Medulla oblongata (tissue), 1 donor: ENCODE measurements around the gene ST8SIA5.

Source experiments
- DNase-seq: peaks from one replicate; pipeline ENCODE4 v3.0.0-alpha.2; 2015; ENCODE audit errors: extremely low spot score

The ST8SIA5 gene

DNA sequence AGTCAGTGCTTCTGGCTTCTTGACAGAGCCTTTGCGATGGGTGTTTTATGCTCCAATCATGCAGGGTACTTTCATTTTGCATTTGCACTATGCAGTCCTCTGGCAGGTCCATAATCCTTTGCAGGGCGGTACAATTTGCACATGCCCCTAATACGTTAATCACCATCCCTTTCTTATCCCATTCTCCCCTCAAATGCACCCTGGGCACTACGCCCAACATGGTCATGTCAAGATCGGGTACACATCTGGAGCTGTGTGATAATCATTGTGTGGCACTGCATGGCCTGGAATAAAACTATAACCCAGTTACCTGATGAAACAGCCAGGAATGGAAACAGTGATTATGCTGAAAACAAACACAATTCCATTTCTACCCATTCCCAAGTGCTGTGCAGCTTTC is 127.5 kb downstream of the ST8SIA5 start:
- DNase-seq, result no peak

DNA sequence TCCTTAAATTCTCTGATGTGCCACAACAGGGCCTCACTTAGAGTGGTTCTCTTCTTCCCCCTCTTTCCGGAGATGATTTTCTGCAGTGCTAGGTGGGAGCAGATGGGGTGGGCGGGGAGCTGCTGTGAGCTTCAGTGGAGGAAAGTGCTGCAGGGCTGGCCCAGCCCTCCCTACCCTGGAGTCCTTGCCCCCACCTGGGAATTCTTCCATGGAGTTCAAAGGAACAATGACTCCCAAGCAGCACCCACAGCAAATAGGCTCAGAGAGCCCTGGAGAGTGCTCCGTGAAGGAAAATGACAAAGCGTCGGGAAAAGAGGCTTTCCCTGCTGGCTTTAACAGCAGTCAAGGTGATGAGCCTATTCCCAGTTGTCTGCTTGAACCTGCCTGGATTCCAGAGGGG is 128.6 kb downstream of the ST8SIA5 start:
- DNase-seq, result no peak

DNA sequence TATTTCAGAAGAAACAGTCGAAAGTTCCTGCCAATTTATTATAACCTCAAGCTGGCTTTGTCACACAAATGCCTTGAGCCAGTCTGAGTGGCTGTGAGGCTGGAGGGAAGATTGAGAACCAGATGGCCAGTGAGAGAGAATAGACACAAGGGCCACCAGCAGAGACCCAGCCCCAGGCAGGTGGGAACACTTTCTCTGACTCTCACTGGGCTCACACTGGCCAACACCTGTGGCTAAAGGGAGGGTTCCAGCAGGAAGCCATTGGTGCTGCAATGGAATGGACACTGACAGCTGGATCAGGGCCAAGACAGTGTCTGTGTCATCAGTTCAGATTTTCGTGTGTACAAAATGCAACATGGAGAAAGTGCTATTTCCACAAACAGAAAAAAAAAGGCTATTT is 129.7 kb downstream of the ST8SIA5 start:
- DNase-seq, result no peak

DNA sequence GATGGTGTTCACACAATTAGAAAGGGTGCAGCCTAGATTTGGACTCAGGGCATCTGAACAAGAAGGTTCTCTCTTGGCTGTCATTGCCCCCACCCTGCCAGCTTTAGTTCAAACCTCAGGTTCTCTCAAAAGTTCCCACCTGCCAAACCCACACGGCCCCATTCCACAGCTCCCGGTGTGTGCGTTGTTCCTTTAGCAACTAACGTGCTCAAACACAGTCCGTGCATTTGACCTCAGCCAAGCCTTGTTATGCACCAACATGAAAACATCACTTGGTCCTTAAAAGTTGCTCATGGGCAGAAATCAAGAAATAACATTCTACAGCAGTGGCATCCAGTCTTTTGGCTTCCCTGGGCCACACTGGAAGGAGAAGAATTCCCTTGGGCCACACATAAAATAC is 131.8 kb downstream of the ST8SIA5 start:
- DNase-seq, result no peak

DNA sequence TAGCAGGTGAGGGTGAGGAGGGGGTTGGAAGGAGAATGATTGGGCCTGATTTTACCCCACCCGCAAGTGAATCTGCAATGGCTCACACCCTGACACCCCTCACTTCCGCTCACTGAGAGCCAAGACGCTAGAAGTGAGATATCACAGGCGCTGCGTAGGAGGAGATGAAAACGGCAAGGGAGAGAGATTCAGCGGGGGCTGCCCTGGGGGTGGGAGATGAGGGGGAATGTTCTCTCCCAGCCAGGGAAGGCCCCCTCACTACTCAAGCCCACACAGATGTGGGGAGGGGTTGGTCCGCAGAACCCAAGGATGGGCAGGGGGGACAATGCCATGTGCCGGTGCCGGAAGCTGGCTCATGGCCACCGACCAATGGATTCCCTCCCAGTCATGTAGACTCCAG is 132.7 kb downstream of the ST8SIA5 start:
- DNase-seq, result no peak

DNA sequence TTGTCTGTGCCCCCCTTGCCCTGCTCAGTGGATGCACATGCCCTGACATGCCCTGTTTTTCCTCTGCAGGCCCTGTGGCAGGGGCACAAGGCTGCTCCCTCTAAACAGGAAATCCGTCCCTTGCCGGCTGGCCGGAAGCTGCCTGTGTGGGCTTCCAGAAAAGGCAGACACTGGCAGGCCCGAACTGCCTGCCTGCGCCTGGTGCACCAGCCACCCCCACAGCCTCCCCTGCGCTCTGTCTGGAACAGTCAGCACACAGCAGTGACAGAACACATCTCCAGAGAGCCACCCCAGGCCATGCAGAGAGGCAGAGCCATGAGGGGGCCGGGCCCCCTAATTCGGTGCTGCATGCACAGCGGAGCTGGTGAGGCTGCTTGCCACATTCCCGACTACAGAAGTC is 133.3 kb downstream of the ST8SIA5 start:
- no peak for DNase-seq

DNA sequence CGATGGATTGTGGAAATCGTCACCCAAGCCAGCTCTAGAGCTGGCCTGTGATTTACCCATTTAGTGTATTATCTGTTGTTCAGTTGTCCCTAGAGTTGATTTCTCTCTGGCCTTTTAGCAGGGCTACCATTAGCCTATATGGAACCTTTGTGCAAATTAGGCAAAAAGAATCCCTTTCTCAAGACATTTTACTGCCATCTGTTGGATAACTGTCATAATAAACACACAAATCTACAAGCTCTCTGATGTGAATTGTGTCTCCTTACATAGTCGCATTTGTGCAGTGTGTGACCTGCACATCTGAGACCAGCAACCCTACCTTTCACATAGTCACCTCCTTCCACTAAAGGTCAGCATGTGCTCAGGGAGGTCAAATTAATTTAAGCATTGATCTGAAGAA is 133.9 kb downstream of the ST8SIA5 start:
- DNase-seq, result peak; percentile 25

DNA sequence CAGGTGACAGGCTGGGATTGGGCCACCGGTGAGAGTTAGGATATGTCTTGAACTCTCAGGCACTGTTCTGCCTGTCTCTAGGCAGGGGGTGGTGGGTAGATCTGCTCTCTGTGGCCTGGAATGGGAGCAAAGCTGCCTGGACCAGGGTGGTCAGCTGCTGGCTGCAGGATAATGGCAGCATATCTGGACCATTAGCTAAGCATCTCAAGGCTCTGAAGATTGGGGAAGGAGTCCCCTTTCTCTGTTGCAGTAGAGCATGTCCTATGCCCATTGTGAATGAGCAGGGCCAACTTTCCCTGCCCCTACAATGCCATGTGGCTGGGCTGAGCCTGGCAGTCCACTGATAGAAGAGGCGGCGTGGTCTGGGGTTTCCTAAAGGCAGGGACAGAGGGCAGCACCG is 134.4 kb downstream of the ST8SIA5 start:
- no peak for DNase-seq

DNA sequence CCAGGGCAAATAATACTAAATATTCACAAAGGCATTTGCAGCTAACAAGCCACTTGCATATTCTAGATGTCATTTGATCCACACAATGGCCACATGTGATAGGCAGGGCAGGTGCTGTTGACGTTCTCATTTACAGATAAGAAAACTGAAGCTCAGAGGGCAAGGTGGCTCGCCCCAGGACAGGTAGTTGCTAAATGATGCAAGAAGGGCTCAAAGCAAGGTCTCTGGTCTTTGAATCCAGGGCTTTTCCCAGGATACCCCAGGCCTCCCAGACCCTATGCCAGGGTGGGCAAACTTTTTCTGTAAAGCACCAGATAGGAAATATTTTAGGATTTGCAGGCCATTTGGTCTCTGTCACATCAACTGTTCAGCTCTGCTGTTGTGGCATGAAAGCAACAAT is 135.0 kb downstream of the ST8SIA5 start:
- no peak for DNase-seq

DNA sequence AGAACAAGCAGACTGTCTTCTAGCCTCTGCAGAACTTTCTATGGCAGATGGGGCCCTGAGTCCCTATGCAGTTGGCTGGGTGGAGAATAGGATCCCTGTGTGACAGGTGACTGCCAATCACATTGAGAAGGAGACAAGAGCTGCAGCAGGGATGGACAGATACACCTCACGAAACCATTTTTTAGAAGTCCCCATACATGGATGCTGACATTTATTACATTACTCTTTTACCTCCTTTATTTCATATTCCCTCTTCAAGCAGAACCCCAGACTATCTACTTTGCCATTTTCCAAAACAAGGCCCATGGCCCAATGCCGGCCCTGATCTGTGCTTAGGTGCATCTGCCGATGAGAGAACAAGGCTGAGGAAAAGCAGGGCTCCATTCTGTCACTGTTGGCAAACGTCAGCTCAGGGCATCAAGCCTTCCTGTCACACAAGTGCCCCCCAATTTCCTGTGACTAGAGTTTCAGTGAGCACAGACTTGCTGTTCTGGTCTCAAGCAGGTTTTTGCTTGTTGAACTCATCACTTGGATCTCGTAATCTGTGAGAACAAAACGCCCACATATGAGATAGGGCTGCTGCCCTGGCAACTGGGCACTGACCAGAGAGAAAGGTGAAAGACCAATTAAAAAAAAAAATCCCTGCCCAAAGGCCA is 135.6 kb downstream of the ST8SIA5 start:
- no peak for DNase-seq

DNA sequence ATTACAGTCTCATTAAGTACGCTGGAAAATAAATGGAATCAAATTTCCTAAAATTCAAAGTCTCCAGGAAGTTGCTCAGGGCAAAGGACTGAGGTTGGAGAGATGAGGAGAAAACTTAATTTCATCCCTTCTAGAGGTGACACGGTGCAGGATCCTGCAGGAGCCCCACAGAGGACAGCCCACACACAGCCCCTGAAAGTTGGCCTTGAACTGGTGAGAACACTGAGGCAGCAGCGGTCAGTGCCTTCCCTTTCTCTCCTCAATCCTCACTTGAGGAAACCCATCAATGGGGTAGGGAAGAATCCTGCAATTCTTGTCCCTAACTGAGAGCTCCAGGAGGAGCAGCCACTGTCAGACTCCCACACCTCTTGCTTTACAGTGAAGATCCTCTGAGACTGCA is 137.3 kb downstream of the ST8SIA5 start:
- no peak for DNase-seq
